H1 (cell line): ENCODE results near the gene LITAF. TPM values are rescaled to one million over a fixed set of nuclear protein-coding genes. Genes with fewer than 3 reads are reported as not detected.

Experiments used
- CTCF ChIA-PET: fragments of 300-600 bp; sonication (Branson Sonifier 250); formaldehyde crosslinking; loops from one replicate; lab custom pipeline; 2021; ENCODE audit not compliant: partially characterized antibody; lab: Charles Lee
- POLR2A ChIA-PET: fragments of 300-600 bp; sonication (Branson Sonifier 250); formaldehyde crosslinking; loops from one replicate; lab custom pipeline; 2021; ENCODE audit warnings: inconsistent platforms; ENCODE audit not compliant: partially characterized antibody; lab: Charles Lee
- DNase-seq, 2 experiments: peaks; one replicate each; pipeline versions ENCODE4 v3.0.0 to v3.0.0-alpha.2; 2010 to 2022; ENCODE audit warnings: low spot score in 2 of 2, low read depth in 1 of 2, mixed read lengths in 1 of 2
- FAIRE-seq: peaks from 2 replicates; lab custom pipeline; 2011; peaks lifted over from hg19 to GRCh38; lab: Jason Lieb, UNC
- H2AFZ ChIP-seq: 2 replicates; pipeline ENCODE4 v1.8.1; 2012; ENCODE audit warnings: low read length, inconsistent platforms
- H2AK5ac ChIP-seq: 2 replicates; pipeline ENCODE4 v1.6.1; 2013; ENCODE audit warnings: low read depth, low read length
- H2BK120ac ChIP-seq: replicated peaks from 2 replicates; pipeline ENCODE3; 2013; ENCODE audit warnings: low read depth, low read length, inconsistent platforms
- H2BK12ac ChIP-seq: 2 replicates; pipeline ENCODE4 v1.6.1; 2013; ENCODE audit warnings: low read depth, low read length
- H2BK15ac ChIP-seq: 2 replicates; pipeline ENCODE4 v1.6.1; 2013; ENCODE audit warnings: low read length
- H2BK20ac ChIP-seq: 2 replicates; pipeline ENCODE4 v1.6.1; 2013; ENCODE audit warnings: low read length
- H2BK5ac ChIP-seq: 2 replicates; pipeline ENCODE4 v1.6.1; 2013; ENCODE audit warnings: low read depth, low read length
- H3K14ac ChIP-seq: 2 replicates; pipeline ENCODE4 v1.6.1; 2013; ENCODE audit warnings: inconsistent platforms; ENCODE audit not compliant: insufficient read length
- H3K18ac ChIP-seq: 2 replicates; pipeline ENCODE4 v1.6.1; 2013; ENCODE audit warnings: low read length; ENCODE audit errors: extremely low read depth
- H3K23ac ChIP-seq: 2 replicates; pipeline ENCODE4 v1.6.1; 2013; ENCODE audit warnings: inconsistent platforms; ENCODE audit not compliant: insufficient read length
- H3K23me2 ChIP-seq: 2 replicates; pipeline ENCODE4 v1.6.1; 2013; ENCODE audit warnings: low read depth, low read length
- H3K27ac ChIP-seq: 2 replicates; pipeline ENCODE4 v1.6.1; 2011; ENCODE audit warnings: low read depth, low read length, inconsistent platforms
- H3K27me3 ChIP-seq, 4 experiments: replicated peaks in 1 of 4; 1 replicate in 1 of 4; 2 replicates in 3 of 4; pipeline versions ENCODE4 v1.6.1 to v1.8.1; 2011 to 2013; ENCODE audit warnings: low read length in 3 of 4, mild to moderate bottlenecking in 3 of 4, inconsistent platforms in 2 of 4, mixed read lengths in 2 of 4, moderate library complexity in 1 of 4; ENCODE audit not compliant: control insufficient read depth in 3 of 4, insufficient read depth in 3 of 4; ENCODE audit errors: extremely low read depth in 1 of 4
- H3K36me3 ChIP-seq, 4 experiments: 2 replicates each; pipeline versions ENCODE4 v1.6.1 to v1.8.1; 2011 to 2013; ENCODE audit warnings: mild to moderate bottlenecking in 4 of 4, low read length in 3 of 4, moderate library complexity in 2 of 4, control low read depth in 1 of 4, inconsistent platforms in 1 of 4; ENCODE audit not compliant: insufficient read depth in 4 of 4, control insufficient read depth in 2 of 4
- H3K4ac ChIP-seq: replicated peaks from 2 replicates; pipeline ENCODE3; 2013; ENCODE audit warnings: low read length, low read depth, mixed read lengths, inconsistent platforms; ENCODE audit not compliant: insufficient read length
- H3K4me1 ChIP-seq, 4 experiments: replicated peaks in 1 of 4; 1 replicate in 1 of 4; 2 replicates in 3 of 4; pipeline versions ENCODE4 v1.6.1 to v1.8.1; 2011 to 2013; ENCODE audit warnings: low read length in 3 of 4, inconsistent platforms in 2 of 4, mixed read lengths in 1 of 4; ENCODE audit not compliant: insufficient read depth in 4 of 4, control insufficient read depth in 3 of 4
- H3K4me2 ChIP-seq, 2 experiments: 2 replicates each; pipeline versions ENCODE4 v1.6.1 to v1.8.1; 2011 to 2013; ENCODE audit warnings: low read depth in 2 of 2, low read length in 2 of 2, control low read depth in 1 of 2, inconsistent platforms in 1 of 2, mild to moderate bottlenecking in 1 of 2; ENCODE audit not compliant: insufficient read depth in 1 of 2
- H3K4me3 ChIP-seq, 4 experiments: fragments of 200-600, 300-600 bp in 1 of 4; sonication (generic), shearing (Covaris generic), sonication (Bioruptor Twin) in 1 of 4; 2 replicates each; pipeline versions ENCODE4 v1.5.1 to v1.8.1; 2011 to 2016; ENCODE audit warnings: low read length in 4 of 4, low read depth in 3 of 4, control low read depth in 2 of 4, inconsistent platforms in 2 of 4, mild to moderate bottlenecking in 2 of 4, mixed read lengths in 1 of 4, moderate library complexity in 1 of 4; ENCODE audit not compliant: insufficient read depth in 2 of 4; ENCODE audit errors: extremely low read depth in 1 of 4
- H3K56ac ChIP-seq: replicated peaks from 2 replicates; pipeline ENCODE3; 2013; ENCODE audit warnings: low read depth, mild to moderate bottlenecking, mixed read lengths, low read length, inconsistent platforms; ENCODE audit not compliant: insufficient read length
- H3K79me1 ChIP-seq: 2 replicates; pipeline ENCODE4 v1.6.1; 2013; ENCODE audit warnings: low read depth, low read length, control low read depth
- H3K79me2 ChIP-seq, 2 experiments: 2 replicates each; pipeline versions ENCODE4 v1.6.1 to v1.8.1; 2012 to 2013; ENCODE audit warnings: low read length in 2 of 2, mild to moderate bottlenecking in 2 of 2, inconsistent platforms in 1 of 2; ENCODE audit not compliant: insufficient read depth in 2 of 2, control insufficient read depth in 1 of 2
- H3K9ac ChIP-seq, 4 experiments: replicated peaks in 1 of 4; 1 replicate in 1 of 4; 2 replicates in 3 of 4; pipeline versions ENCODE4 v1.6.1 to v1.8.1; 2011 to 2013; ENCODE audit warnings: low read depth in 3 of 4, low read length in 3 of 4, control low read depth in 2 of 4, mild to moderate bottlenecking in 2 of 4, moderate library complexity in 2 of 4, inconsistent platforms in 1 of 4; ENCODE audit errors: extremely low read depth in 1 of 4
- H3K9me3 ChIP-seq, 2 experiments: 2 replicates each; pipeline versions ENCODE4 v1.6.1 to v1.8.1; 2012 to 2013; ENCODE audit warnings: mild to moderate bottlenecking in 2 of 2, moderate library complexity in 2 of 2, control low read depth in 1 of 2, inconsistent platforms in 1 of 2, low read depth in 1 of 2, low read length in 1 of 2, mixed read lengths in 1 of 2; ENCODE audit not compliant: insufficient read depth in 2 of 2
- H4K20me1 ChIP-seq, 2 experiments: replicated peaks in 1 of 2; 2 replicates each; pipeline versions ENCODE3 to v1.8.1; 2011 to 2013; ENCODE audit warnings: inconsistent platforms in 2 of 2, low read length in 2 of 2, mild to moderate bottlenecking in 1 of 2; ENCODE audit not compliant: insufficient read depth in 2 of 2, control insufficient read depth in 1 of 2
- H4K5ac ChIP-seq: 2 replicates; pipeline ENCODE4 v1.6.1; 2013; ENCODE audit warnings: low read length, low read depth, mixed read lengths, inconsistent platforms; ENCODE audit not compliant: insufficient read length
- H4K8ac ChIP-seq: 2 replicates; pipeline ENCODE4 v1.8.0; 2013; ENCODE audit warnings: mild to moderate bottlenecking, moderate library complexity, low read length, inconsistent platforms; ENCODE audit not compliant: insufficient read depth; ENCODE audit errors: extremely low read depth
- H4K91ac ChIP-seq: replicated peaks from 2 replicates; pipeline ENCODE3; 2013; ENCODE audit warnings: low read length, mixed read lengths, inconsistent platforms; ENCODE audit not compliant: insufficient read length
- BACH1 ChIP-seq: IDR thresholded peaks from 2 replicates; pipeline ENCODE4 v1.6.1; 2012; ENCODE audit warnings: low read length, improper control_type of control experiment
- MAX ChIP-seq: IDR thresholded peaks from 2 replicates; pipeline ENCODE4 v1.6.1; 2012; ENCODE audit warnings: inconsistent platforms
- WGBS, 2 experiments: shearing (Covaris generic) in 1 of 2; methylation state at CpG; one replicate each; pipeline versions ENCODE4 v1.1.6 to v1.1.7; 2013 to 2015; ENCODE audit warnings: low lambda C conversion rate in 2 of 2, mixed read lengths in 2 of 2, inconsistent platforms in 1 of 2, low coverage in 1 of 2, missing lambda C conversion rate in 1 of 2; ENCODE audit not compliant: insufficient replicate concordance in 2 of 2, insufficient coverage in 1 of 2, insufficient read length in 1 of 2; ENCODE audit errors: extremely low coverage in 1 of 2, missing lambda C conversion rate in 1 of 2; 5-methylcytosine and 5-hydroxymethylcytosine counted together
- polyA plus RNA-seq, 7 experiments: library from polyadenylated mRNA; depleted of rRNA in 3 of 7; stranded (reverse) in 5 of 7; unstranded in 2 of 7; fragments of >200 nt in 5 of 7; fragments of 200-250 nt in 2 of 7; gene quantifications; 1 replicate in 5 of 7; 2 replicates in 1 of 7; 4 replicates in 1 of 7; pipeline versions ENCODE4 v1.2.1 to v1.2.3, GENCODE V29; 2011 to 2013; ENCODE audit warnings: missing spikeins in 2 of 7, mixed read lengths in 2 of 7
- total RNA-seq: library from RNA; stranded (reverse); fragmentation: NEBNext Ultra II Directional; extraction: Animal tissue kit (Norgen Biotek cat#: 25700); gene quantifications from 2 replicates; pipeline ENCODE4 v1.2.1, GENCODE V29; 2021

The LITAF gene
- total and polyA plus RNA-seq, 2 of the 8 experiments (the other 6 are each of a cell fraction or from before 2014, with no cell fraction given), result 165 to 205 TPM

GRCh38 chr16:11561856-11562255 lies 24.9 kb downstream of the LITAF start:
- no peak overlapping the region for H3K4me3 ChIP-seq
- FAIRE-seq, result no peak
- CTCF ChIA-PET, result interaction anchor here (3.1 kb wide), 1 partner anchor 30 kb away, joined by 12 read pairs; no protein-coding TSS in a partner anchor
- TF ChIP-seq BACH1, result no peak
- no peak for TF ChIP-seq MAX

More at GRCh38 chr16:11561856-11562255, 24.9 kb downstream of the LITAF start:
- Histone ChIP-seq H3K27ac (no peak overlapping the region), H3K56ac (no peak overlapping the region), H3K27me3 (no peaks in the 10 kb centered on the region), H3K23ac (no peak overlapping the region), H3K14ac (no peak overlapping the region), H2BK20ac (no peak overlapping the region), H2BK5ac (peak overlapping the region; percentile 83; the same call in 1 of the 2 replicates), H3K23me2 (no peaks in the 10 kb centered on the region), H4K20me1 (peaks cover 3 to 6% of the 10 kb centered on the region in 2 experiments), H2BK15ac (no peak overlapping the region), H3K4ac (no peak overlapping the region), H2AFZ (no peak overlapping the region), H3K36me3 (peaks cover 0 to 5% (median 0%) of the 10 kb centered on the region in 4 experiments; a peak in 1 of 8 replicates), H2AK5ac (0 out of 2 replicates have a peak overlapping the region, but pooled peaks have one; percentile 65), H2BK12ac (no peak overlapping the region; the same call in 1 of the 2 replicates), H4K8ac (no peak overlapping the region), H3K4me1 (peaks cover 3 to 14% (median 6%) of the 10 kb centered on the region in 4 experiments), H3K79me1 (peaks cover 10% of the 10 kb centered on the region), H3K9ac (no peak overlapping the region), H3K79me2 (peaks cover 4 to 81% of the 10 kb centered on the region in 2 experiments; a peak in 3 of 4 replicates), H4K5ac (no peak overlapping the region), H3K4me2 (no peak overlapping the region), H4K91ac (peak overlapping the region; percentile 70), H3K18ac (peak overlapping the region; percentile 78), H3K9me3 (no peaks in the 10 kb centered on the region), H2BK120ac (no peak overlapping the region)
- no peak for DNase-seq
- 86% methylated on average over 3 of the region's 3 CpGs; no CpG with 5 or more reads in 1 of the 2 experiments for WGBS, 2 experiments
- POLR2A ChIA-PET, result no interaction called here
